ENCODE results near the gene PLB1. TPM values are rescaled to one million over a fixed set of nuclear protein-coding genes. Genes with fewer than 3 reads are reported as not detected.

The PLB1 gene
- total RNA-seq, 4 donors from 2014 or later = 3.0 to 14.5 (median 10.5) TPM

DNA sequence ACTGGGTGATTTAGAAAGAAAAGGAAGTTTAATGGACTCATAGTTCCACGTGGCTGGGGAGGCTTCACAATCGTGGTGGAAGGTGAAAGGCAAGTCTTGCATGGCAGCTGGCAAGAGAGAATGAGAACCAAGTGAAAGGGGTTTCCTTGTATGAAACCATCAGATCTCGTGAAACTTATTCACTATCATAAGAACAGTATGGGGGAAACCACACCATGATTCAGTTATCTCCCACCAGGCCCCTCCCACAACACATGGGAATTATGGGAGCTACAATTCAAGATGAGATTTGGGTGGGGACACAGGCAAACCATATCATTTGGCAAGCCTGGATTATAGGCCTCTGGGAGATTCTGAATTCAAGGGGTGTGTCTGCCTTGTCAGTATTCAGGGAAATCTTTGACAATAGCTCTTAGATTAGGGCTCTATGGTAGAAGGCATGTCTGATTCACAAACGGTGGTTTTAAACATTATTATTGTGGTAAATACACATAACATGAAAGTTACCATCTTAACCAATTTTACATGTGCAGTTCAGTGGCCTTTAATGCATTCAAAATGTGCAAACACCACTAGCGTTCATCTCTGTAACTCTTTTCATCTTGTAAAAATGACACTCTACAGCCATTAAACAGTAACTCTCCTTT is 15.3 kb upstream of the PLB1 start:
- Histone ChIP-seq H3K9me3 (no peaks in the 10 kb centered on the region), H3K36me3 (no peaks in the 10 kb centered on the region), H3K27ac (no peak overlapping the region), H3K4me3 (no peak overlapping the region), H3K4me1 (no peaks in the 10 kb centered on the region), H3K27me3 (no peaks in the 10 kb centered on the region)
- ATAC-seq = no peak
- WGBS, 2 donors (ENCODE audit: low coverage in 1 of 2) = 77 to 86% methylated on average over 5 of the region's 5 CpGs
- no peak for TF ChIP-seq POLR2AphosphoS5 (IDR thresholded peaks at IDR 0.05)

- H3K36me3 ChIP-seq = no peaks in the 10 kb centered on the region
- no peak overlapping the region for H3K27ac ChIP-seq
- TF ChIP-seq POLR2A (IDR thresholded peaks at IDR 0.05) = no peak
- TF ChIP-seq, protein P1, sequence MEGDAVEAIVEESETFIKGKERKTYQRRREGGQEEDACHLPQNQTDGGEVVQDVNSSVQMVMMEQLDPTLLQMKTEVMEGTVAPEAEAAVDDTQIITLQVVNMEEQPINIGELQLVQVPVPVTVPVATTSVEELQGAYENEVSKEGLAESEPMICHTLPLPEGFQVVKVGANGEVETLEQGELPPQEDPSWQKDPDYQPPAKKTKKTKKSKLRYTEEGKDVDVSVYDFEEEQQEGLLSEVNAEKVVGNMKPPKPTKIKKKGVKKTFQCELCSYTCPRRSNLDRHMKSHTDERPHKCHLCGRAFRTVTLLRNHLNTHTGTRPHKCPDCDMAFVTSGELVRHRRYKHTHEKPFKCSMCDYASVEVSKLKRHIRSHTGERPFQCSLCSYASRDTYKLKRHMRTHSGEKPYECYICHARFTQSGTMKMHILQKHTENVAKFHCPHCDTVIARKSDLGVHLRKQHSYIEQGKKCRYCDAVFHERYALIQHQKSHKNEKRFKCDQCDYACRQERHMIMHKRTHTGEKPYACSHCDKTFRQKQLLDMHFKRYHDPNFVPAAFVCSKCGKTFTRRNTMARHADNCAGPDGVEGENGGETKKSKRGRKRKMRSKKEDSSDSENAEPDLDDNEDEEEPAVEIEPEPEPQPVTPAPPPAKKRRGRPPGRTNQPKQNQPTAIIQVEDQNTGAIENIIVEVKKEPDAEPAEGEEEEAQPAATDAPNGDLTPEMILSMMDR (IDR thresholded peaks at IDR 0.05) = no peak
- no peak for TF ChIP-seq POLR2AphosphoS5 (IDR thresholded peaks at IDR 0.05)
- TF ChIP-seq EP300 (IDR thresholded peaks at IDR 0.05) = no peak
- no peaks in the 10 kb centered on the region for H3K27me3 ChIP-seq
- WGBS, 2 donors (ENCODE audit: low coverage in 1 of 2) = 66 to 82% methylated on average over 2 to 4 of the region's 4 CpGs
- no peak overlapping the region for H3K4me3 ChIP-seq
- H3K4me1 ChIP-seq = no peaks in the 10 kb centered on the region
- H3K9me3 ChIP-seq = no peaks in the 10 kb centered on the region
- no peak for ATAC-seq
Observed at GRCh38 chr2:28481905-28482304, 14.0 kb upstream of the PLB1 start.

DNA sequence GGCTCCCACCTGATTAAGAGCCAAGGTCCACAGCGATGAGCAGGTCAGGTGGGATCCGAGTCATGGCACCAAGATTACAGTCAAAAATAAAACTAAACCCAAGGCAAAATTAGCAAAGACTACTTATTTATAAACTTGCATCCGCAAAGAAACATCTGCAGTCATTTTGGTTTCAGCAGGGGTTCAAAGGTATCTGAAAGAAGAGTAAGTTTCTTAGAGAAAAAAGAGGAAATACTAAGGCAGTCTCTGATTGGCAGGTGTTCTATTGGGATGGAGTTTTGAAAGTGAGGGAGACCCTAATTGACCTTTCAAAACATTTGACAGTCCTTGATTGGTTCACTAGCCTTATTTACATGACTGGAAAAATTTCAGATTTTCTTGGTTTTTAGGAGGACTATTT is 11.0 kb upstream of the PLB1 start:
- no peaks in the 10 kb centered on the region for H3K27me3 ChIP-seq
- H3K27ac ChIP-seq = no peak overlapping the region
- H3K4me1 ChIP-seq = no peaks in the 10 kb centered on the region
- ATAC-seq = no peak
- 83% methylated on average over 3 of the region's 3 CpGs; no CpG with 5 or more reads in 1 of the 2 donors for WGBS, 2 donors (ENCODE audit: low coverage in 1 of 2)
- H3K36me3 ChIP-seq = no peaks in the 10 kb centered on the region
- TF ChIP-seq POLR2AphosphoS5 (IDR thresholded peaks at IDR 0.05) (no peak), EP300 (IDR thresholded peaks at IDR 0.05) (no peak), POLR2A (IDR thresholded peaks at IDR 0.05) (no peak)
- TF ChIP-seq, protein P1 (IDR thresholded peaks at IDR 0.05) = no peak
- no peaks in the 10 kb centered on the region for H3K9me3 ChIP-seq
- no peak overlapping the region for H3K4me3 ChIP-seq

DNA sequence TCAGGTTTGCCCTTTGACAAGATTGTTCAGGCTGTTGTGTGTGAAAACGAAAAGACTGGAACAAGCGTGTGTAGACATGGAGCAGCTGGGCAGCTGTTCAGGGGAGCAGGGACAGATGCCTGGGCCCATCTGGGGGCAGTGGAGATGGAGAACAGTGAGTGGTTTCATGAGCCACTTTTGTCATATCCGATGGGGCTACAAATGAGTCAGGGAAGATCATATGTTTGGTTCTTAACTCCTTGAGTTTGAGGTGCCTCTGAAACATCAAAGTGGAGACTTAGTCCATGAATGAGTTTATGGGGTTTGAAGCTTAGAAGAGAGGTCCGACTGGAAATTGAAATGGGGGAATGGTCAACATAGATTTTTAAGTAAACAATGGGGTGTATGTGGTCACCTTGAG is 9.3 kb upstream of the PLB1 start:
- no peaks in the 10 kb centered on the region for H3K36me3 ChIP-seq
- H3K4me1 ChIP-seq = no peaks in the 10 kb centered on the region
- no peak for ATAC-seq
- no peaks in the 10 kb centered on the region for H3K9me3 ChIP-seq
- TF ChIP-seq EP300 (IDR thresholded peaks at IDR 0.05) (no peak), POLR2A (IDR thresholded peaks at IDR 0.05) (no peak), POLR2AphosphoS5 (IDR thresholded peaks at IDR 0.05) (no peak)
- TF ChIP-seq, protein P1 (IDR thresholded peaks at IDR 0.05) = no peak
- no peak overlapping the region for H3K27ac ChIP-seq
- 89 to 93% methylated on average over 4 of the region's 4 CpGs for WGBS, 2 donors (ENCODE audit: low coverage in 1 of 2)
- H3K27me3 ChIP-seq = no peaks in the 10 kb centered on the region
- H3K4me3 ChIP-seq = no peak overlapping the region

DNA sequence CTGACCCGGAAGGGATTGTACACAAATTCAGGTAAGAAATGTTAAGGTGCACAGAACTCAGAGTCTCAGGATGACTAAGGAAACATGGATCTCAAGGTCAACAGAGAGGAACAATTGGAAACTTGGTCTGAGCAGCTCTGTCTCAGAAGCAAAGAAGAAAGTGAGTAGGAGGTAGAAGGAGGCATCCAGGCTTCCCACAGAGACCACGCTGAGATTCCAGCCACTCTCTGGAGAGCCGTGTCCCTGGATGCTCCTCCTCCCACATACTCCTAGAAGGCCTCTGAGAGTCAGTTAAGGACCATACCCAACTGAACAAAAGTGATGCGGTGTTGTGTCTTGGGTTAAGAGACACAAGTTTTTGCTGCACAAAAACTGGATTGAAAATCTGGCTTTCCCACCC is 8.6 kb upstream of the PLB1 start:
- Histone ChIP-seq H3K27me3 (no peaks in the 10 kb centered on the region), H3K27ac (no peak overlapping the region), H3K9me3 (no peaks in the 10 kb centered on the region), H3K36me3 (no peaks in the 10 kb centered on the region), H3K4me3 (no peak overlapping the region), H3K4me1 (no peaks in the 10 kb centered on the region)
- no peak for ATAC-seq
- 78 to 93% methylated on average over 3 to 4 of the region's 4 CpGs for WGBS, 2 donors (ENCODE audit: low coverage in 1 of 2)
- TF ChIP-seq POLR2A (IDR thresholded peaks at IDR 0.05) (no peak), EP300 (IDR thresholded peaks at IDR 0.05) (no peak), POLR2AphosphoS5 (IDR thresholded peaks at IDR 0.05) (no peak)
- TF ChIP-seq, protein P1 (IDR thresholded peaks at IDR 0.05) = no peak
